ENCODE measurements around the gene NLRX1.

Gene NLRX1

GRCh38 chr11:119223856-119224255 lies 55.3 kb downstream of the NLRX1 start:
- TF ChIP-seq ZBTB7A (IDR thresholded peaks at IDR 0.05; ENCODE audit: low read depth) (no peak), REST (IDR thresholded peaks at IDR 0.05; ENCODE audit: low read depth) (no peak), NFIC (IDR thresholded peaks at IDR 0.05) (no peak), MAX (IDR thresholded peaks at IDR 0.05) (no peak)

- TF ChIP-seq TCF12 (IDR thresholded peaks at IDR 0.05; ENCODE audit: low read depth) (no peak), YY1 (IDR thresholded peaks at IDR 0.05; ENCODE audit: low read depth) (no peak), TAF1 (IDR thresholded peaks at IDR 0.05; ENCODE audit: low read depth) (no peak), EGR1 (IDR thresholded peaks at IDR 0.05) (no peak), RAD21 (IDR thresholded peaks at IDR 0.05; ENCODE audit: low read depth) (no peak), ZBTB7A (IDR thresholded peaks at IDR 0.05; ENCODE audit: low read depth) (no peak), REST (IDR thresholded peaks at IDR 0.05; ENCODE audit: low read depth) (no peak), FOXM1 (IDR thresholded peaks at IDR 0.05; ENCODE audit: borderline replicate concordance, low read depth) (no peak), EP300 (IDR thresholded peaks at IDR 0.05; ENCODE audit: borderline replicate concordance) (no peak), TEAD4 (IDR thresholded peaks at IDR 0.05) (no peak), NFIC (IDR thresholded peaks at IDR 0.05) (no peak), MAX (IDR thresholded peaks at IDR 0.05) (no peak), CEBPB (IDR thresholded peaks at IDR 0.05) (no peak), USF1 (IDR thresholded peaks at IDR 0.05) (no peak), CREB1 (IDR thresholded peaks at IDR 0.05; ENCODE audit: low read depth) (no peak)
These were observed 60.8 kb downstream of the NLRX1 start for GRCh38 chr11:119229288-119229672.

GRCh38 chr11:119229741-119230140 lies 61.2 kb downstream of the NLRX1 start:
- no peak for TF ChIP-seq ZBTB7A (IDR thresholded peaks at IDR 0.05; ENCODE audit: low read depth)
- TF ChIP-seq CEBPB (IDR thresholded peaks at IDR 0.05), result no peak
- TF ChIP-seq MAX (IDR thresholded peaks at IDR 0.05), result no peak
- no peak for TF ChIP-seq TEAD4 (IDR thresholded peaks at IDR 0.05)
- TF ChIP-seq NFIC (IDR thresholded peaks at IDR 0.05), result no peak

Data from Ishikawa (cell line).